AG09309 (cell line): Measurements from ENCODE around the gene PCDH7.

Experiments
- DNase-seq: peaks from one replicate; pipeline ENCODE4 v3.0.0-alpha.2; 2010; ENCODE audit warnings: low read depth
- H3K4me3 ChIP-seq: 2 replicates; pipeline ENCODE4 v1.5.1; 2011; ENCODE audit warnings: mild to moderate bottlenecking, low read depth, low read length, moderate library complexity; ENCODE audit not compliant: control insufficient read depth
- TF ChIP-seq, protein P1 (sequence below): IDR thresholded peaks from 2 replicates; pipeline ENCODE4 v1.5.1; 2011; ENCODE audit warnings: mild to moderate bottlenecking, low read depth, low read length, inconsistent platforms; ENCODE audit not compliant: insufficient read depth, control insufficient read depth; ENCODE audit errors: missing control alignments

PCDH7 gene

DNA sequence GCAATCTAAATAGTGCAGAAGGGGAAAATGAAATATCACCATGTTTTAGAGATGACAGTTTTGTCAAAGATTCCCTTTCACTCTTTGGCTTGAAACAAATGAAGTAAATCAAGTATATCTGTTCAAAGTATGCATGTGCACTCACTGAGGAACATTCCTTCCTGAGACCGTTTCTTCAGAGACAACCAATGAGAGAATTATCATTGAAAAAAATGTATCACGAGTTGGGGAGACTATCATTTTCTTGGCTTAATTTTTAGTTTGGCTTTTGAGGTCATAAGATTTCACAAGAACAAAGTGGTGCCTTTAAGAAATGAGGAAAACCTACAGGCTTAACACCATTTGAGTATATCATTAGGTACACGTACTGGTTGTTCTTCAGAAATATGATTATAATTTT, 56.3 kb downstream of the PCDH7 start:
- DNase-seq, result no peak
- H3K4me3 ChIP-seq, result no peak overlapping the region
- TF ChIP-seq, protein P1, sequence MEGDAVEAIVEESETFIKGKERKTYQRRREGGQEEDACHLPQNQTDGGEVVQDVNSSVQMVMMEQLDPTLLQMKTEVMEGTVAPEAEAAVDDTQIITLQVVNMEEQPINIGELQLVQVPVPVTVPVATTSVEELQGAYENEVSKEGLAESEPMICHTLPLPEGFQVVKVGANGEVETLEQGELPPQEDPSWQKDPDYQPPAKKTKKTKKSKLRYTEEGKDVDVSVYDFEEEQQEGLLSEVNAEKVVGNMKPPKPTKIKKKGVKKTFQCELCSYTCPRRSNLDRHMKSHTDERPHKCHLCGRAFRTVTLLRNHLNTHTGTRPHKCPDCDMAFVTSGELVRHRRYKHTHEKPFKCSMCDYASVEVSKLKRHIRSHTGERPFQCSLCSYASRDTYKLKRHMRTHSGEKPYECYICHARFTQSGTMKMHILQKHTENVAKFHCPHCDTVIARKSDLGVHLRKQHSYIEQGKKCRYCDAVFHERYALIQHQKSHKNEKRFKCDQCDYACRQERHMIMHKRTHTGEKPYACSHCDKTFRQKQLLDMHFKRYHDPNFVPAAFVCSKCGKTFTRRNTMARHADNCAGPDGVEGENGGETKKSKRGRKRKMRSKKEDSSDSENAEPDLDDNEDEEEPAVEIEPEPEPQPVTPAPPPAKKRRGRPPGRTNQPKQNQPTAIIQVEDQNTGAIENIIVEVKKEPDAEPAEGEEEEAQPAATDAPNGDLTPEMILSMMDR, result no peak

GRCh38 chr4:30776921-30777415, 56.8 kb downstream of the PCDH7 start:
- no peak for DNase-seq
- no peak overlapping the region for H3K4me3 ChIP-seq
- TF ChIP-seq, protein P1, result no peak
